HG03280 (cell line): ENCODE data around the gene OTUB2.

Experiments used
- ATAC-seq: cut with Tn5 transposase; IDR thresholded peaks from one replicate; pipeline ENCODE4 v1.9.1; 2021; ENCODE audit warnings: mild to moderate bottlenecking, moderate library complexity; ENCODE audit not compliant: unreplicated experiment

Gene OTUB2

DNA sequence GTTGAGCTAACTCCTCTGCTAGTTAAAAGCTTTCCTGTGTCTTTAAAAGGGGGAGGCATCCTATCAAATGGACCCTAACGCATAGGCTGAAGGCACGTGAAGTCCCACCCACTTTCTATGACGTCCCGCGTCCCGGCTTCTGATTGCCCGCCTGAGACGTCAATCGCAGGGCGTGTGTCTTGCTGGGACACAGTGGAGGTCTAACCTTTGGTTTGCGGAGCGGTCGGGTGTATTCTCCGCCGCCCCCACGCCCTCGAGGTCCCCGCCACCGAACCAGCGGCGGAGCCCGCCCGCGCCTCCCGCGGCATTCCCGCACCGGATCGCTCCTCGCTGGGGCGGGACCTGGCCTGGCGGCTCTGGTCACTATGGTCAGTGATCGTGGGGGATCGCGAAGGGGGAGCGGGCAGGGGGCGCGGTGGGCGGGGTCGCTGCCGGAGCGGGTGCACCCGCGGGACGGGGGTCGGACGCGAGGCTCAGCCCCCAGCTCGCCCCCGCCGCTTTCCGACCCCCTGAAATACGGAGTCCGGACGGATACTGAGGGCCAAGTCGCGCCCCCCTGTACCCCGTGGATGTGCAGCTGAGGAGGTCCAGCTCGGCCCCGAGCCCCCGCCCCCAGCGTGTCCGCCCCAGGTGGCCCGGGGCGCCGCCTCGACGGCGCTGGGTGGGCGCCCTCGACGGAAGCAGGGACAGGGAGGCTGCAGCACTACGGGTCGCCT, at the start of gene OTUB2:
TSS of gene OTUB2 (plus strand) at position 168 of the 716 bp plus-strand sequence. CDS start at position 366, 198 bp downstream.
- peak; percentile 100 for ATAC-seq

DNA sequence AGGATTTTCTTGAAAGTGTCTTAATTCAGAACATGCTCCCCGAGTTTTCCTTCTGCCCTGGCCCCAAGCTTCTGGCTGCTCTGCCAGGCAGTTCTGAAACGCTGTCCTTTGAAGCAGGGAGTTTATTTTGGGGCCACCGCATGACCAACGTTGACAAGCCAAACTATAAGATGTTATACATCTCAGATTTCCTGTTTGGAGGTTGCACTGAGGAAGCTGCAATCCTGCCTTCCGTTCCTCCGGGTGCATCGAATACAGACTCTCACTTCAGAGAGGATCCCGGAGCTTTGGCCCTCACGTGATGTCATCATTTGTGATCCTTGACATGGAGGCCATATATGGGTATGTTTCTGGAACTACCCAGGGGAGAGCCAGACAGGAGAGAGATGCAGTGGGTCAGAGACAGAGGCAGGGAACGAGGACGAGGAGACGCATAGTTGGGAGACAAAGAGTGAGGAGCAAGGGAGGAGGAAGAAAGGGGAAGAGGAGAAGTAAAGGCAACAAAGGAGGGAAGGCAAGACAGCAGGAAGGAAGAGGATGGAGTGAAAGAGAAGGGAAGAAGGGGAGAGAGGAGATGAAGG, 49.6 kb upstream of the OTUB2 start, which contains the start of gene ASB2:
TSS of gene ASB2 (minus strand) at position 94 of the 581 bp plus-strand sequence. CDS start 12,031 bp downstream, outside the sequence.
- peak; percentile 10 for ATAC-seq

DNA sequence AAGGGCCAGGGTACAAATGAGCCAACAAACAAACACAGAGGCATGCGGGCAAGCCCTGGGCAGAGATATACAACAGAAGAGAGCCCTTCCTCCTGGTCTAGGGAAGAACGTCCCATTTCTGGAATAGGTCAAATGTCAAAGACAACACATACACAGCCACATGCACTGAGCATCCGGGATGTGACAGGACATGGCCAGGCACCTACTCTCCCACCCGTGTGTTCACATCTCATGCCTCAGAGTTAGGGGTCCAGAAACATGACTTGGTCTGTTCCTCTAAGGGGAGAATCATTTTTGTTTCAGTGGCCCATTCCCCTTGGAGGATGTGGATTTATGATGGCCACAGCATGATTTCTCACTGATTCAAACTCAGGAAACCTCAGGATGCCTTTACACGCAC, 49.0 kb upstream of the OTUB2 start:
- ATAC-seq: no peak

DNA sequence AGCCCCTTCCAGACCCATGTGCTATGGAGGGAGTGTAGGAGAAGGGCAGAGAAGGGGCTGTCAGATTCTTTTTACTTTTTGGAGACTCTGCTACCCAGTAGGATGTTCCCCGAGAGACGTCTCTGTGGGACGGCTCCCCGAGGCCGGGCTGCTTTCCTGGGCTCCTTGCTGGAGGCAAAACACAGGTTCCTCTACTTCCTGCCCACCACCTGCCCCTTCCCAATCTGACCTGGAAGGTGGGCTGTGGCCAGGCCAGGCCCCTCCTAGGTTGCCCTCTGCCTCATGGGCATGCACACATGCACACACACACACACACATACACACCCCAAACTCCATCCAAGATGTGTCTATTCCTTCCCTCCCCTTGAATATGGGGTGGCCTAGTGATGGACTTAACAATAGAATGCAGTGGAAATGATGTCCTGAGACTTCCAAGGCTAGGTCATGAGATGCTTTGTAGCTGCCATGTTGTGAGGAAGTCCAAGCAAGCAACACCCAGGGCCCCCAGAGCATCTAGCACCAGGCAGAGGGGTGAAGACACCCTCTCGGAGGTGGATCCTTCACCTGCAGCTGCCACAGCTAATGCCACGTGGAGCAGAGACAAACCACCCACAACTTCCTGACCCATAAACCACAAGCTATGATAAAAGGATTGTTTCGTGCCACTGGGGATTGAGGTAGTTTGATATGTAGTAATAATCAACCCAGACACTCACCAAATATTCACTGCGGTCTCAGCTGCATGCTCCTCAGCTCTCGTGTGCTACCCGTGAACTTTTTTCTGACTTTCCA, 48.2 kb upstream of the OTUB2 start:
- ATAC-seq: no peak

DNA sequence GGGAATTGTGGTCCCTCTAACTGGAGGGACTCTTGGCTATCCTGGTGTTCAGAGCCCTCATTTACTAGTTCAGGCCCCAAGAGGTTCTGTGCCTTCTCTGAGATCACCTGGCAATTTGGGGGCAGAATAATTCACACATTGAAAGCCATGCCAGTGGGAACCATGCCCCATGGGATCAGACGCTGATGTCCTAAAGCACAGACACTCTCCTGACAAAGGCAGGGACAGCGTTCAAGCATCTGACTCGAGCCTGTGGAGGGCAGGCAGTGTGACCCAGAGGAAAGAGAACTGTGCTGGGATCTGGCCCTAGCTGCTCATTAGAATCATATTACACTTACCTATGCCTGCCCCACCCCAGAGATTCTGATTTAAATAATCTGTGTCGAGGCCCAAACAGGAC, 47.4 kb upstream of the OTUB2 start:
- no peak for ATAC-seq

DNA sequence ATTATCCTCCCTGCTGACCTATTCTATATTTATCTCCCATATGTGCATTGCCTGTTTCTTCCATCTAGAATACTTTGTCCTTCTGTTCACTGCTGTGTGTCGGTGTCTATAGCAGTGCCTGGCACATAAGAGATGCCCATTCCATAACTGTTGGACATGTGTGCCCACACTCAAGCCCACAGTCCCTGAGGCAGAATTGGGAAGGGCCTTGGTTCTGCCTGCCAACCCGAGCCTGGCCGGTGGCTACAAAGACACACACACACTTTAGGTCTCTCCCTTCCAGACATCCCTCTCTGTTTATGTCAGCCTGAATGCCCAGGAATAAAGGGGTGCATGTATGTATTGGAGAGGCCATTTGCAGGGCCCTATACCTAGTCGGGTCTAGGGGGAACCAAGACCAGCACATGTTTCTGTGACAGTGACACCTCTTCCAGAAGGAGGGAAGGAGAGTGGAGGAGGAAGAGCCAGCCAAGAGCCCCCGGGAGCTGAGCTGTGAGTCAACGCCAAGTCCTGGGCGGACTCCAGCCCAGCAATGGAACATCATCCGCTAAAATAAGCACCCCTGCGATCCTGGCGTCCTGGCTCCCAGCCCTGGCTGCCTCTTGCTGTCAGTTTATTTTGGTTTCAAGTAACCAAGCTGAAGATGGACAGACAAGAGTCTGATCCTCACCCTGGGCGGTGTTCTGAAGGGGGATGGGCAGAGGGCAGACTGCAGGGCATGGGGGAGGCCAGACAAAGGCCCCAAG, 45.5 kb upstream of the OTUB2 start:
- no peak for ATAC-seq

DNA sequence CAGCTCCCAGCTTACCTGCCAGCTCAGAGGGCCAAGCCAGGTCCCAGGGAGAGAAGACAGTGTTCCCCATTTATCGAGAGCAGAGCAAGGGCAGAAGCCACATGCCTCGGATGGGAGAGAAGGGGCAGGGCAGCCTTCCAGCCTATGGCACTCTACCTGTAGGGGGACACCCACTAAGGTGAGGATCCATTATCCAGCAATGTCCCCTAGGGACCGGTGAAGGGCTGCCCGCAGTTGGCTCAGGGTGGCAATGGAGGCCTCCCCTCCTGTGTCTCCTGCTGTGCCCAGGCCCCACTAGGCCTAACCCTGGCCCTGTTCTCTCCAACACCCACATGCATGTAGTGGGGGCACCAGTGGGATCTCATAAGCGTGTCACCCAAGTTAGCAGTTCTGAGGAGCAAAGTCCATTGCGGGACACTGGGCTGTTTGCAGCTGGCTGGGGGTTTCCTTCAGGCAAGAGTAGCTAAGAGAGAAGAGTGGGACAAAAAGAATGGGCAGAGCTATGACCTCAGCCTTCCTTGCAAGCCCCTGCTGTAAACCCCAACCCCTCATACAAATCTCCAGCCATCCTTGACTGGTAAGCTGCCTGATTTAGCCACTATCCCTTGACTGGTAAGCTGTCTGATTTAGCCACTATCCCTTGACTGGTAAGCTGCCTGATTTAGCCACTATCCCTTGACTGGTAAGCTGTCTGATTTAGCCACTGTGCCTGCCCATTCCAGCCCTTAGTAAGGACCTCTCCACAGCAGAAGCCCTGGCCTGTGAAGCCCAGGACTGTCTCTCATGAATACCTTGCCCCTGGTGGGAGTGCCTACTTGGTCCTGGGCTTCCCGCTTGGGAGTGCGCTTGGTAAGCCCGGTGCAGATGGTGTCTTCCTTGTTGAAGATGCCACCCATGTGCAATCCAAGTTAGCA, 44.6 kb upstream of the OTUB2 start:
- no peak for ATAC-seq

DNA sequence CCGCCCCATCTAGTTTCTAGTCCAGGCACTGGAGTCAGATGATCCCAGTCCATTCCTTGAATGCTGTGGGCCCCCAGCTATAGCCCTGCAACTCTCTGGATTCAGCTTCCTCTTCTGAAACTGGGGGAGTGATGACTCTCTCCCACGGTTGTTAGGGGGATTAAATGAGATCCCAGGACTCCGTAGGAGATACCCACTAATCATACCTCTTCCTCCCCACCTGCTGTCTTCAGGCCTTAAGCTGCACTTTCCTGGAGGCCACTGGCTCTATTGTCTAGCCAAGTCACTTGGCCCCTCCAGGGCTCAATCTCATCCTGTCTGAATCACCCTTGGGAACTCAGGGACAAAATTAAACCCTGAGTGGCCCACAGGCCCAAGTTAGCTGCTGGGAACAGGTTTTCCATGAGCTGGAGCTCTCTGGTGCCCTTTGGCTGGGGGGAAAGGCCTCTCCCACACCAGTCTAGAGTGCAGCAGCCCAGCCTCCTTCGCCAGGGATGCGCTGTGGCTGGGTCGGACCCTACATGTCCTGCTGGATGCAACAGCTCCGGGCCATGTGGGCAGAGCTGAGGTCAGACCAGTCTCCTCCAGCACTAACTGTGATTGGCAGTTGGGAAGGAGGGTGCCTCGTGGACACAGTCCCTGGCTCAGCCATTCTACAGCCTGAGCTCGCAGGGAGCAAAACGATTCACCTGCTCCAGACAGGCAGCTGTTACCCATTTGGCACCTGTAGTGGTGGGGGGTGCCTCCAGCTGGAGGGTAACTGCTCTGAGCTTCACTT, 43.7 kb upstream of the OTUB2 start:
- no peak for ATAC-seq

DNA sequence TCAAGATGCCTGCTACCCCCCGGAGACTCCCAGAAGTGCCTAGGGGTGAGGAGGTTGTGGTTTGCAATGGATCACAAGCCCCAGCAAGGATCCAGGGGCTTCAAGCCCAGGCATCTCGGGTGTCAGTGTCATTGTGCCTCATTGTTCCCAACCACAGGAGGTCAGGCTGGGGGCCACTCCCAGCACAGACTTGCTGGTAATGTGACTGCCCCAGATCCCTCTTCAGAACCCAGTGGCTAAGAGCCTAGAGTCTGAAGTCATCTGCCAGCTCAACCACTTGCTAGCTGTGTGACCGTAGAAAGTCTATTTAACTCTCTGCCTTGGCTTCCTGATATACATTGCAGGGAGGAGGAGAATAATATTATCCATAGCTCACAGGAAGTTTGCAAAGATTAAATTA, 42.1 kb upstream of the OTUB2 start:
- ATAC-seq: no peak

DNA sequence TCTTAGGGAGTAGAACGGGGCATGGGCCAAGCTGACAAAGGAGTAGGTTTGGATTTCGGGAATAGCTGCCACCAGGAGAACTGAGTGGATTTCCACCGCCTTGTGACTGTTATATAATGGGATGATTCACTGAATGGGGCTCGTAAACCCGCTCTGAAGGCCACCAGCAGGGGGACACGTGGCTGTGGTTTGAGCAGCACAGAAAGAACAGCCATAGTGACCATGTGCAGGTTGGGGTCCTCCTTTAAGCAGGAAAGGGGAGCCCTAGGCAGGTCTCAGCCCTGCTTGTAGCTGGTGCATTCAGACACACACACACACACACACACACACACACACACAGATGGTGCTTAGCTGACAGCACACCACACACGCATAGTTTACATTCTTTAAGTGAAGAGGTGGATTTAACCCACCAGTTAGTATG, 41.1 kb upstream of the OTUB2 start:
- ATAC-seq: no peak

DNA sequence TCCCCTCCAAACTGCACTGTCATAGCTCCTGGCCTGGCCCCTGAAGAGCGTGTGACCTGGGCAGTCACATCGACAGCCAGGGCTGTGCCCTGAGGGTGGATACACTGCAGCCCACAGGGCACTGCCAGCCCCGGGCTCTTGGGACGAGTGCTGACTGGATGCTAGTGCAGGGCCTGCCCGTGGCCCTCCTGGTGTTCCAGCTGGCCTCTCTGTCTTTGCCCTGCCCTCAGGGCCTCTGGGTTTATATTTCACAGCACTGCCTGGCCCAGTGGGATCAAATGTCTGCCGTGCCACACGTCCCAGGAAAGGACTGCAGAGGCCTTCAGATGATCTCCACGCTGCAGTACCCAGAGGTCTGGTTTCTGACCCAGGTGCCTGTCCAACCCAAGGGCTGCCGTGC, 39.2 kb upstream of the OTUB2 start:
- no peak for ATAC-seq

DNA sequence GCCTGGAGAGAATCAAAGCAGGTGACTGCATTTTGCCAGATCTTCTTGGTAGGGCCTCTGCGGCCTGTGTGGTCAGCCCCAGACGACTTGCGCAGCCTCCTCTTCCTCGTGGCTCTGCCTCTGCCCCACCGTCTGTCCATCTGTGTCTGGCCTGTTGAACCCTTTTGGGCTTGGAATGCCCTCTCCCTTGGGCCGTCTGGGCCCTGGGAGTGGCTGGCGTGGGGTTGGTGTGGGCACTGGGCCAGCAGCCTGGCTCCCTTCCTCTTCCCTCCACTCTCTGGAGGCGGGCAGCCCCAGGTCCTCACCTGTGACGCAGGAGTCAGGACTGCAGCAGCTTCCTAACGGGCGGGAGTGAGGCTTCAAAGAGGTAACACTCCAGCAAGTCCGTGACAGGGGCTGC, 38.8 kb upstream of the OTUB2 start:
- no peak for ATAC-seq

DNA sequence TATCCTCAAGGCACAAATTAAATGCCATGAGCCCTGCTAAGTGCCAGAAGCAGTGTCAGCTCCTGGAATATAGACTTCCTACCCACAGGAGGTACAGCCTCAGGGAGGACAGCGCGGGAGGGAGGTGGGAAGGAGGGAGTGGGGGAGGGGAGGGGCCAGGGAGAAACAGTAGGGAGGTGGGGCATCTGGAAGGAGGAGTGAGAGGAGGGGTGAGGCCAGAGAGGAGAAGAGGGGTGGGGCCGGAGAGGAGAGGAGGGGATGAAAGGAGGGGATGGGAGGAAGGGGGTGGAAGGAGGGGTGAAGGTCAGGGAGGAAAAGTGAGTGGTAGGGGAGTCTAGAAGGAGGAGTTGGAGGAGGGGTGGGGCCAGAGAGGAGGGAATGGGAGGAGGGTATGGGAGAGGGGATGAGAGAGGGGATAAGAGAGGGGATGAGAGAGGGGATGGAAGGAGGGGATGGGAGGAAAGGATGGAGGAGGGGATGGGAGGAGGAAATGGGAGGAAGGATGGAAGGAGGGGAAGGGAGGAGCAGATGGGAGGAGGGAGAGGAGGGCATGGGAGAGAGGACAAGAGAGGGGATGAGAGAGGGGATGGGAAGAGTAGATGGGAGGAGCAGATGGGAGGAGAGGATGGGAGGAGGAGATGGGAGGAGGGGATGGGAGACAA, 38.2 kb upstream of the OTUB2 start:
- ATAC-seq: no peak

DNA sequence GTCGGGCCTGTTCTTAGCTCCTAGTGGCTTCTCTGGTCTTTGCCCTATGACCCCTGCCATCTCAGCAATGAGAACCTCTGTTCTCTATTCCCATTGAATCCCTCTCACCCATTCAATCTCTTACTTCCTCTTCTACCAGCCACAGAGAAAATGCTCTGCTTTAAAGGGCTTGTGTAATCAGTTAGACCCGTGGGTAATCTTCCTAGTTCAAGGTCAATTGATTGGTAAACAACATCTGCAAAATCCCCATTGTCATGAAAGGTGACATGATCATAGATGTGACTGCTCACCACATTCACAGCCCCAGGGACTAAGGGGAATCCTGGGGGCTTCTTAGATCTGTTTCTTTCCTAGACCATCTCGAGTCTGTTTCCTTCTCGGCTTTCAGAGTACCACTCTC, 36.2 kb upstream of the OTUB2 start:
- no peak for ATAC-seq

DNA sequence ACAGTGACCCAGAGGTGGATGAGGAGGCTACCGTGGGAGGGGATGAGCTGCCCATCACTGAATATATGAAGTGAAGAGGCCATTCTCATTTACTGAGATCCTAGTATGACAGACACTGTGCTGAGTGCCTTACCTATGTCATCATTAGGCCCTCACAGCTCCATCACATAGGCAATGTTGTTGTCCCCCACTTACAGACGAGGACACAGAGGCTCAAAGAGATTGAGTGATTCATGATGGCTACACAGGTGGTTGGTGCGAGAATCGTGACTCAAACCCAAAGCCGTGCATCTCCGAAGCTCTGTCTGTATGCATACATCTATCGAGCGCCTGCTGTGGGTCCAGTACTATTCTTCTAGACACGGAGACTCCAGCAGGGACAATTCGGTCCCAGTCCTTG, 34.9 kb upstream of the OTUB2 start:
- no peak for ATAC-seq

DNA sequence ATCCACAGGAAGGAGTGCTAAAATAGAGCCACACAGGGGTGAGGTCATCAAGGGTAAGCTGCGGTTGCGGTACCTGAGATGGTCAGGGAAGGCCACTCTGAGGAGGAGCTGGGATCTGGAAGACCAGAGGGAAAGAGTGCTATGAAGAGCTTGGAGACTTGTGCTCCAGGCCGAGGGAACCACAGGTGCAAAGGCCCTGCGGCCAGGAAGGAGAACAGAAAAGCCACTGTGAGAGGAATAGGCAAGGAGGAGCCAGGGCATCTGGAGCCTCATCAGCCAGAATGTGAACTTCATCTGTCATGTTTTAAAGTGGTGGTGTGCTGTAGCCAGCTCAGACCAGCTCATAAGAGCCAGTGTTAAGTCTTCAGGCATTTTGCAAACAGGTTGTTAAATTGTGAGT, 34.5 kb upstream of the OTUB2 start:
- no peak for ATAC-seq

DNA sequence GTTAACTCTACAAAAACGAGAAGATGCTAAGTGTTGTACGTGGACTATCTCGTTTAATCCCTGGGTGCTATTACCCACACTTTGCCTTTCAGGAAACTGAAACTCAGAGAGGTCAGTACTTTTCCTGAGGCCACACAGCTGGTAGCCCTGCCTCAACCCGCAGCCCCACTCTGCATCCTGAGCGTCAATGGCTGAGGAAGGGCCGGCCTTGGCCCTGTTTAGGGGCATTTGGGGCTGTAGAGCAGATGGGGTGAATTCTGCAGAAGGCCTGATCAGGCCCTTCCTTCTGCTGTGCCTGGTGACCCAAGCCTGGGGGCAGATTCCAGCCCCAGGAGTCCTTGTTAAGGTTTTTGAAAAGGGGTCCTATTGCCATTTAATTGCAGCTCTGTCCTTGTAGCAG, 32.8 kb upstream of the OTUB2 start:
- ATAC-seq: no peak

DNA sequence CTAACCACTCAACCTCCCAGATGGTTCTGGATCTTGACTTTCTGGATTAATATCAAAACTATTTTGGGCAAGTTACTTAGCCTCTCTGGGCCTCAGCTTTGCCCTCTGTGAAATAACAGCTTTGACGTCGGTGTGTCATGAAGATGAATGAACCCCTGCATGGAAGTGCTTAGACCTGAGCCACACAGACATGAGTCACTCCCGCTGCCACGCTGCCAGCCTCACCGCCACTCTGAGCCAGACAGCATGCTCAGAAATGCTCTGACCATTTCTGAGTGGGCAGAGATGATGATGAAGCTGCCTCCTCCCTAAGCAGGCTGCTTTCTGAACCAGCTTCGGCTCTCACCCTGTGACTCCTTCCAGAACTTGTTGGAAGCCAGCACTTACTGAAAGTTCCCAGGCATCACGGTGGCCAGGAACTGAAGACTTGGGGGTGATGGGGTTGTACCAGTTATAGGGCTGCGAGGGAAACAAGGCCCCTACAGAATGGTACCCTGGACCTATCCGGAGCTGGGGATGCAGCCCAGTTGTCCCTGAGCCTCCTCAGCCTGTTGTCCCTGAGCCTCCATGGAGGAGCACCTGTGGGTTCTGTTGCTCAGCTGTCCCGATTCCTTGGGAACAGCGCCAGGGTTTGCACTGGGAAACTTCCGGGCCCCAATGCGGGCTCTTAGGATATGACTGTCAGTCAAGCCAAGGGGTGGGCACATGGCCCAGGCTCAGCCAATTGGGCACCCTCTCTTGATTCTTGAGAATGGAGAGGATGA, 31.0 kb upstream of the OTUB2 start:
- no peak for ATAC-seq
